Activated naive CD4-positive, alpha-beta T cell treated with anti-CD3 and anti-CD28 coated beads for 36 hours (primary cell): ENCODE data around the gene MISFA. TPM values are rescaled to one million over a fixed set of nuclear protein-coding genes. Genes with fewer than 3 reads are reported as not detected.
"Not testable (repeated sequence)": the region's sequence is repeated elsewhere in the genome, so short reads cannot be mapped to it uniquely, and the experiment has no call there.

Experiments
- CTCF ChIA-PET: fragments of 350-600 bp; sonication (Branson Sonifier 250); formaldehyde crosslinking; loops from one replicate; lab custom pipeline; 2021; ENCODE audit warnings: antibody characterized with exemption; lab: Charles Lee
- DNase-seq: peaks from one replicate; pipeline ENCODE4 v3.0.0-alpha.2; 2020
- H3K27ac Mint-ChIP-seq: one replicate; pipeline ENCODE4 v1.8.0; 2021; ENCODE audit warnings: mild to moderate bottlenecking, mixed read lengths
- H3K27me3 Mint-ChIP-seq: one replicate; pipeline ENCODE4 v1.8.0; 2021; ENCODE audit warnings: low read depth, mixed read lengths
- H3K36me3 Mint-ChIP-seq: one replicate; pipeline ENCODE4 v1.8.0; 2021; ENCODE audit warnings: low read depth, mixed read lengths
- H3K4me1 Mint-ChIP-seq: one replicate; pipeline ENCODE4 v1.8.0; 2021; ENCODE audit warnings: low read depth, mixed read lengths
- H3K4me3 Mint-ChIP-seq: one replicate; pipeline ENCODE4 v1.8.0; 2021; ENCODE audit warnings: mild to moderate bottlenecking, moderate library complexity, mixed read lengths
- H3K9me3 Mint-ChIP-seq: one replicate; pipeline ENCODE4 v1.8.0; 2021; ENCODE audit warnings: mixed read lengths
- intact Hi-C: fragments of 100-400 bp; cut with micrococcal nuclease; formaldehyde crosslinking; loops from one replicate; pipeline ENCODE4 v1.15.1; 2023
- total RNA-seq, 2 experiments: library from RNA; stranded (reverse); gene quantifications; one replicate each; pipeline ENCODE4 v1.2.3, GENCODE V29; 2021

Gene MISFA
- total RNA-seq, 2 experiments from 2014 or later, result 0.67 to 1.0 TPM

DNA sequence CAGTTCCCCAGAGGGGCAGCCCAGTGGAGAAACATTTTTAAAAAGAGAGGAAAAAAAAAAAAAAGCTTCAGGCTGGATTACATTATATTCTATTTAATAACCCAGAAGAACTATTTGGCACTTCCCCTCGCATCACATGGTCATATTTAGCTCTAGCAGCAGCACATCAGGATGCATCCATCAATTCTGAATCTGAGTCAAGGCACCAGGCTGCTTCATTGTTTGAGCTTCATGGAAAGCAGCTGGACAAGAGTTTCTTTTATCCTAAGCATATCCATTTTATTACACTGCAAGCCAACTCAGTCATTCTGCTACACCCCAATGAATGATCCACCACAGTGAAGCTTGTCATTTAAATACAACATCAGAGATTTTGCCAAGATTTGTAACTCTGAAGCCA, 24.6 kb downstream of the MISFA start:
- intact Hi-C loops, result no loop called here
- no peak overlapping the region for H3K27ac Mint-ChIP-seq
- H3K4me3 Mint-ChIP-seq, result no peak overlapping the region
- peaks cover 32% of the 10 kb centered on the region for H3K4me1 Mint-ChIP-seq
- no peaks in the 10 kb centered on the region for H3K27me3 Mint-ChIP-seq
- peaks cover 3% of the 10 kb centered on the region for H3K9me3 Mint-ChIP-seq
- CTCF ChIA-PET, result interaction anchor here (0.6 to 1.1 kb wide), 3 partner anchors 9 to 232 kb away, joined by 4 to 5 read pairs (median 4); no protein-coding TSS in a partner anchor
- H3K36me3 Mint-ChIP-seq, result peaks cover 2% of the 10 kb centered on the region
- no peak for DNase-seq

DNA sequence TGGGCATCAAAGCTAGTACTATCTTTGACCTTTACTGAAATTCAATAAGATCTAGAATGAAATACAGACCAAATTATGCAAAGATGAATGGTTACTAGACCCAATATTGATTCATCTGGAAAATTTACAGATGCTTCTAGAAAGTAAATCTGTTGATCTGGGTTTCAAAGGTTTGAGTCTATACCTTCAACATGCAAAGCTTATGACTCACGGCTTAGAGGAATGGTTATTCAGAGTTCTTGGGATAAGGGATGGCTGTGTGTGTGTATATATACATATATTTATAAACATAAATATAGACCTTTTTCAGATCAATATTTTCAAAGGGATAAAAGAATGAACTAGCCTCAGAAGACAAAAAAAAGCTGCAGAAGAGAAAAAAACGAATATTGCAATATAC, 33.3 kb downstream of the MISFA start:
- CTCF ChIA-PET, result interaction anchor here (1.0 to 3.4 kb wide), 4 partner anchors 9 to 98 kb away, joined by 3 to 15 read pairs (median 6); no protein-coding TSS in a partner anchor
- DNase-seq, result no peak
- no peak overlapping the region for H3K27ac Mint-ChIP-seq
- H3K27me3 Mint-ChIP-seq, result no peaks in the 10 kb centered on the region
- no peaks in the 10 kb centered on the region for H3K9me3 Mint-ChIP-seq
- intact Hi-C loops, result loop anchor here (5.0 kb wide), 1 partner anchor 91 kb away; no protein-coding TSS in a partner anchor
- peak overlapping the region; percentile 87 for H3K4me3 Mint-ChIP-seq
- peaks cover 40% of the 10 kb centered on the region for H3K4me1 Mint-ChIP-seq
- H3K36me3 Mint-ChIP-seq, result no peaks in the 10 kb centered on the region

DNA sequence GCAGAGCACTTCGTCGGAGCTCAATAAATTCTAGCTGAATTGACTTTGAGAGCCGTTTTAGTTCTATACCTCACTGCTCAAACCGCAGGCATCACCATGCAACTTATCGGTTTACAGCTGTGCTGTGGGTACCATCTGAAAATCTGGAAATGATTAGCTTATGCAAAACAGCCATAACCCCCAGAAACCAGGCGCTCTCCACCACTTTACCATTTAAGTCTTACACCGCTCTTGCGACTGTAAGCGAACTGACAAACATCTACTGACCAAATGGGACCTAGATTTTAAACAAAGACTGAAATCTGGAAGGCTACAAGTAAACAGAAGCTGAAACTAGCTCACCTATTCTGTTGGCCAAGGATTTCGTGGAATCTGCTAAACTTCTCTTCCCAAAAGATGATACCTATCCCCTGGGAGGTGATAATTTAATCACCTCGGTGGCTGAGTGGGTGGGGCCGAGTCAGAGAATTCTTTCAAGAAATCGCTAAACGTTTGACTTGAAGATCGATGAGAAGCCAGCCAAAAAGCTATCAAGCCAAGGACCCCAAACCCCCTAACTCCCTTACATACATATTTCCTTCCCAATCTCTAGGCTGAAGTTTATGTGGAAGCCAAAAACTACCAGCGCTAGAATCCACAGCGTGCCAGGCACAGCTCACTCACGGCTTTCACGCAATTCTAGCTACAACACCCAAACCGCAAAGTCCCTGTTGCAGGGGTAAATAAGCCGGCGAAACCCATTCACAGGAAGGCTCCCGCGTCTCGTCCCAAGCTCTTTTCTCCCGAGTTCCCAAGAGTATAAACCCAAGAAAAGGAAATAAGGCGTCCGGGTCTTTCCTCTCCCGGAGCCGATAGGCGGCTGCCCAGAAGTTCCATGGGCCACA, 33.9 kb downstream of the MISFA start:
- Mint-ChIP-seq H3K4me3 (peak overlapping the region; percentile 87), H3K27ac (peak overlapping the region; percentile 96), H3K4me1 (peaks cover 34% of the 10 kb centered on the region), H3K27me3 (no peaks in the 10 kb centered on the region), H3K9me3 (no peaks in the 10 kb centered on the region), H3K36me3 (no peaks in the 10 kb centered on the region)
- CTCF ChIA-PET, result interaction anchor here (0.5 to 3.4 kb wide), 11 partner anchors 9 to 518 kb away, joined by 3 to 15 read pairs (median 3); no protein-coding TSS in a partner anchor
- DNase-seq, result peak; percentile 45
- intact Hi-C loops, result loop anchor here (1.0 to 5.0 kb wide), 13 partner anchors 17 to 620 kb away; partner anchors contain the start of genes E2F8, GTF2H1, HPS5 and SERGEF

DNA sequence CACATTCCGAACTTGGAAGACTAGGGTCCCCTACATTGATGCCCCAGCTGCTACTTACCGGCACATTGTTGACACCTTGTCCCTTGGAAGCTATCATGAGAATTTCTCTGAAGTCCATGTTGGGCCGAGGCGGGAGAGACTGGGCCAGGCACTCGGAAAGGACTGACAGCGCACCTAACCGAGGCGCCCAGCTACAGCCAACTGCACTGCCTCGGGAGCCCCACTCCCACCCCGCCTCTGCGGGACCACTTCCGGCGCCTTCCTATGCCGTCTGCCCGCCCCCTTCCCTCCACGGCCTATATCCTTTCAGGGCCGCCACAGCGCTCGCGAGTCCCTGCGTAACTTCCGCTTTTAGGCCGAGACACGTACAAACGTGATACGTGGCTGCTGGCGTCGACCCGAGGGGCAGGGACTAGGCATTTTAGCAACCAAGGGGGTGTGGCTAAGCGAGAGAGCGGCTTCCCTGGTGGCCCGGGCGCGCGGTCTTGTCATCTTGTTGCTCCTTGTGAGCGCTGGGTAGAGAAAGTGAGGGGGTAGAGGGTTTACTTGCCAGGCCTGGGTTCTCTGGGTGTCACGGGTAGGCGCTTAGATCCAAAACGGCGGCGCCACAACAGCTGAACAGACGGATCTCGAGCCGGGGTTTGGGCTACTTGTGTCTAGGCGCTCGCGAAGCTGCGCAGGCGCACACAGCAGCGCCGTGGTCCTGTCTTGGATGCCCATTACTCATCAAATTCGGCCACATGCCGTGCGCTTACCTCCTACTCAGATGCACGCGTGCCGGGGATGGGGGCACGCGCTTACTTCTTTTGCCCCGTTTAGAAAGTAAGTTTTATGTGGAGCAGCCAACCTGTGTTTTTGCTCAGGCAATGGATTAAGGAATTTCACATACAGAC, 34.8 kb downstream of the MISFA start, which contains the start of gene SPTY2D1:
Gene SPTY2D1 (minus strand): TSS at position 203 of the 893 bp plus-strand sequence. CDS start 85 bp downstream, at position 118.
- Mint-ChIP-seq H3K4me3 (peak within 1 kb of the TSS; percentile 87), H3K36me3 (no peaks in the 10 kb centered on the region), H3K9me3 (no peaks in the 10 kb centered on the region), H3K4me1 (peaks cover 30% of the 10 kb centered on the region), H3K27me3 (no peaks in the 10 kb centered on the region), H3K27ac (peak within 1 kb of the TSS; percentile 96)
- intact Hi-C loops, result loop anchor here (1.0 to 5.0 kb wide), 13 partner anchors 18 to 621 kb away; partner anchors contain the start of genes E2F8, GTF2H1, HPS5 and SERGEF
- CTCF ChIA-PET, result interaction anchor here (0.5 to 3.4 kb wide), 11 partner anchors 10 to 519 kb away, joined by 3 to 15 read pairs (median 4); partner anchors contain the start of gene TSG101
- peak; percentile 99 for DNase-seq

DNA sequence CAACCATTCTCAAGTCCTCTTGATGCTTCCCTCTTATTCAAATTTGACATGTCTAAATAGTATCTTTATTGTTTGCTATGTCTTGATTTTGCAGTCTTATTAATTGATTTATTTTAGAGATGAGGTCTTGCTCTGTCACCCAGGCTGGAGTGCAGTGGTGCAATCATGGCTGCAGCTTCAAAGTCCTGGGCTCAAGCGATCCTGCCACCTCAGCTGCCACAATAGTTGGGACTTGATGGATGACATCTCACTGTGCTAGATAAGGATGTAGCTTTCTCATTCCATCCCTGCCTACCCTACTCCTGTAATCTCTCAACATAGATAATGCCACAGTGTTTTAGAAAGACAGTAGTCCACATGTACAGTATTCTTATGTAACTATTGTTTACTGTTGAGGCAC, 42.1 kb downstream of the MISFA start:
- Mint-ChIP-seq H3K9me3 (no peaks in the 10 kb centered on the region), H3K27me3 (peaks cover 2% of the 10 kb centered on the region), H3K4me1 (no peaks in the 10 kb centered on the region), H3K4me3 (no peak overlapping the region), H3K27ac (no peak overlapping the region), H3K36me3 (no peaks in the 10 kb centered on the region)
- intact Hi-C loops, result no loop called here
- CTCF ChIA-PET, result no interaction called here
- DNase-seq, result no peak

DNA sequence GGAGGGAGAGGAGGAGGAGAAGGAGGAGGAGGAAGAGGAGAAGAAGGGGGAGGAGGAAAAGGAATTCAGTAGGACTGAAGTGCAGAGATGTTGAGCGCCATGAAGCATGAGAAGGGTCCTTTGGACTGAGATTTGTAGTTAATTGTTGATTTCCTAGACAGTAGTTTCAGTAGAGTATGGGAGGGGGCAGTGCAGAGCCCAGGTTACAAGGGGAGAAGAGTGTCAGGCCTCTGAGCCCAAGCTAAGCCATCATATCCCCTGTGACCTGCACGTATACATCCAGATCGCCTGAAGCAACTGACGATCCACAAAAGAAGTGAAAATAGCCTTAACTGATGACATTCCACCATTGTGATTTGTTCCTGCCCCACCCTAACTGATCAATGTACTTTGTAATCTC, 43.4 kb downstream of the MISFA start:
- H3K27ac Mint-ChIP-seq, intact Hi-C loops, H3K27me3 Mint-ChIP-seq, H3K36me3 Mint-ChIP-seq, H3K4me3 Mint-ChIP-seq, H3K4me1 Mint-ChIP-seq, DNase-seq, CTCF ChIA-PET, H3K9me3 Mint-ChIP-seq: not testable (repeated sequence)

DNA sequence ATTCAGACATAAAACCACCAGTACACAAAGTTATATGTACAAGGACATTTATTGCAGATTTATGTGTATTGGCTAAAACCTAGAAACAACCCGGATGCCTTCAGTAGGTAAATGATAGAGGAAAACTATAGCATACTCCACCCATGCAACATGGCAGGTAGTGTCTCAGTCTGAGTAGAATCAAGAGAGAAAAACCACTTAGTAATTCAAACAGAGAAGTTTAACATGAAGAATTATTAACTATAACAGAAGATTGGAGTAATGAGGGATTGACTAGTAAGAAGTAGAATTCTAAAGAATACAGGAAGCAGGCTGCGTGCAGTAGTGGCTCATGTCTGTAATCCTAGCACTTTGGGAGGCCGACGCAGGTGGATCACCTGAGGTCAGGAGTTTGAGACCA, 50.8 kb downstream of the MISFA start:
- CTCF ChIA-PET, result interaction anchor here (0.6 to 4.4 kb wide), 10 partner anchors 9 to 831 kb away, joined by 3 to 32 read pairs (median 5); no protein-coding TSS in a partner anchor
- Mint-ChIP-seq H3K27ac (no peak overlapping the region), H3K4me3 (no peak overlapping the region), H3K36me3 (no peaks in the 10 kb centered on the region), H3K27me3 (no peaks in the 10 kb centered on the region), H3K9me3 (no peaks in the 10 kb centered on the region), H3K4me1 (no peaks in the 10 kb centered on the region)
- intact Hi-C loops, result no loop called here
- DNase-seq, result no peak

DNA sequence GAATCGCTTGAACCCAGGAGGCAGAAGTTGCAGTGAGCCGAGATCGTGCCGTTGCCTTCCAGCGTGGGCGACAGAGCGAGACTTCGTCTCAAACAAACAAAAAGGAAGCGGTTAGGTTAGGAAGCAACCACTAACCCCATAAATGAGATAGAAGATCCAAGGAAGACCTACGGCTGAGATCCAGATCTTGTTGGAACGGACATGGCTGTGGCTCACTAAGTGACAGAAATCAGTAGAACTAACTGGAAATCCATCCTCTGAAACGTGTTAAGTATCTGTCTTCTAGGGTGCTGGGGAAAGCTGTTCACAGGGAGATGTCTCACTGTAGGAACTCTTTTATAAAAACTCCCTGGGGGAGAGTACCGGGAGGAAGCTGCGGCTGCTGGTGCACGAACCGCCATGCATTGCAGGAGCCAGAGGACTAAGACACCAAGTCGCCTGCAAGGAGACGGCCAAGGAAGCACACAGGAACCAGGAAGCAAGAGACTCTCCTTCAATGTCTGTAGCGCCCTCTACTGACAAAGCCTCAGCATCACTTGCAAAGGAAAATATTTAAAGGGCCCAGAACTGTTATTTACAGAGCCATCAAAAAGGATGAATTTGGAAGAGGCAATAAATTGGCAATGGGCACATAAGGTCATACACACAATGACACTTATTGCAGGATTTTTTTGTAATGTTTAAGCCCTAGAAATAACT, 51.4 kb downstream of the MISFA start:
- peak; percentile 65 for DNase-seq
- CTCF ChIA-PET, result interaction anchor here (0.6 to 4.4 kb wide), 21 partner anchors 8 to 832 kb away, joined by 3 to 32 read pairs (median 4); no protein-coding TSS in a partner anchor
- intact Hi-C loops, result loop anchor here (1.0 kb wide), 4 partner anchors 111 to 536 kb away; no protein-coding TSS in a partner anchor
- Mint-ChIP-seq H3K27ac (no peak overlapping the region), H3K4me1 (no peaks in the 10 kb centered on the region), H3K27me3 (no peaks in the 10 kb centered on the region), H3K4me3 (no peak overlapping the region), H3K36me3 (no peaks in the 10 kb centered on the region), H3K9me3 (no peaks in the 10 kb centered on the region)

Other genes with a start within 250 kb of the MISFA start
- gene LDHA, start 205.2 kb upstream of the MISFA start, total RNA-seq, result 1,000 to 10,000 TPM; 1,317 to 1,360 TPM
- not detected for gene LDHC, start 187.5 kb upstream of the MISFA start, total RNA-seq
- under 1 TPM; 0.12 to 0.19 TPM for gene LDHAL6A, start 143.9 kb upstream of the MISFA start, total RNA-seq
- gene TSG101, start 72.8 kb upstream of the MISFA start, total RNA-seq, result 10 to 100 TPM; 33.2 to 40.5 TPM
- gene UEVLD, start 11.1 kb upstream of the MISFA start, total RNA-seq, result 1 to 10 TPM; 8.9 to 9.2 TPM
- 10 to 100 TPM; 13.9 to 15.0 TPM for gene SPTY2D1, start 34.6 kb downstream of the MISFA start, total RNA-seq
- under 1 TPM; 0.05 to 0.15 TPM for gene TMEM86A, start 99.0 kb downstream of the MISFA start, total RNA-seq
- 1 to 10 TPM; 1.2 to 1.3 TPM for gene IGSF22, start 126.4 kb downstream of the MISFA start, total RNA-seq
- gene PTPN5, start 192.0 kb downstream of the MISFA start, total RNA-seq, result not detected